Stimulated activated memory B cell treated with anti-CD40 and anti-IgM and Interleukin-4, amounts not matched to agents 10 μg/mL and 1 μg/mL and 100 μg/mL, for 72 hours (primary cell): ENCODE data around the gene SNAPC4.
"Not testable (repeated sequence)": the region's sequence is repeated elsewhere in the genome, so short reads cannot be mapped to it uniquely, and the experiment has no call there.

ENCODE experiments used
- ATAC-seq: fragments of 150-1000 bp; cut with Tn5 transposase; 2 replicates; pipeline ENCODE4 v1.10.0; 2021
- H3K27ac Mint-ChIP-seq: one replicate; pipeline ENCODE4 v1.8.0; 2022; ENCODE audit warnings: mild to moderate bottlenecking, mixed read lengths
- H3K27me3 Mint-ChIP-seq: one replicate; pipeline ENCODE4 v1.8.0; 2022; ENCODE audit warnings: mixed read lengths
- H3K36me3 Mint-ChIP-seq: one replicate; pipeline ENCODE4 v1.8.0; 2022; ENCODE audit warnings: mixed read lengths
- H3K4me1 Mint-ChIP-seq: one replicate; pipeline ENCODE4 v1.8.0; 2022; ENCODE audit warnings: mixed read lengths
- H3K4me3 Mint-ChIP-seq: one replicate; pipeline ENCODE4 v1.8.0; 2022; ENCODE audit warnings: mild to moderate bottlenecking, moderate library complexity, mixed read lengths
- H3K9me3 Mint-ChIP-seq: one replicate; pipeline ENCODE4 v1.8.0; 2022; ENCODE audit warnings: mixed read lengths

The SNAPC4 gene

DNA sequence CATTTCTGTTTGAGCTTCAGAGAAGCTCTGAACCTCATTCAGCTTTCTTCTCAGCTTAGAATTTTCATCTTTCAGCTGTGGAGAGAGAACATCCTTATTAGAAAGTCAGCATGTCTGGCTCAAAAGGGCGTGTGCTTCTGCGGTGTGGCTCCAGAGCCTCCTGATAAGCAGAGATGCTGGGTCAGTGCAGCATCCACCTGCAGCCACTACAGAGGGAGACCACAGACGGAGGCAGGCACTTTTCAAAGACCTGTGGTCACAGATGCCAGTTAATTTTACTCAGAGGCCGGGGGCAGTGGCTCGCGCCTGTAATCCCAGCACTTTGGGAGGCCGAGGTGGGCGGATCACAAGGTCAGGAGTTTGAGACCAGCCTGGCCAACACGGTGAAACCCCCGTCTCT, 5.9 kb upstream of the SNAPC4 start:
- not testable (repeated sequence) for H3K9me3 Mint-ChIP-seq, H3K27ac Mint-ChIP-seq, H3K27me3 Mint-ChIP-seq, ATAC-seq, H3K4me3 Mint-ChIP-seq
- H3K36me3 Mint-ChIP-seq = peaks cover 36% of the 10 kb centered on the region
- peaks cover 63% of the 10 kb centered on the region for H3K4me1 Mint-ChIP-seq

DNA sequence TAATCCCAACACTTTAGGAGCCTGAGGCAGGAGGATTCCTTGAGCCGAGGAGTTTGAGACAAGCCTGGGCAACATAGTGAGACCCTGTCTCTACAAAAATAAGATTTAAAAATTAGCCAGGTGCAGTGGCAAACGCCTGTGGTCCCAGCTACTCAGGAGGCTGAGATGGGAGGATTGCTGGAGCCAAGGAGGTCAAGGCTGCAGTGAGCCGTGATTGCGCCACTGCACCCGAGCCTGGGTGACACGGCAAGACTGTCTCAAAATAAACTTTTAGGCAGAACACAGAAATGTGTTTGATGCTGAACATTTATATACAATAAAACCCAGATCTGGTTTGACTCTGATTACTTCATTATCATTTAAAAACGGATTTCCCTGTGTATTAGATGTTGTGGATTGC, 5.5 kb upstream of the SNAPC4 start:
- Mint-ChIP-seq H3K36me3 (peaks cover 36% of the 10 kb centered on the region), H3K27me3 (no peaks in the 10 kb centered on the region), H3K27ac (peak overlapping the region; percentile 86), H3K9me3 (no peaks in the 10 kb centered on the region), H3K4me1 (peaks cover 66% of the 10 kb centered on the region), H3K4me3 (no peak overlapping the region)
- ATAC-seq = no peak

DNA sequence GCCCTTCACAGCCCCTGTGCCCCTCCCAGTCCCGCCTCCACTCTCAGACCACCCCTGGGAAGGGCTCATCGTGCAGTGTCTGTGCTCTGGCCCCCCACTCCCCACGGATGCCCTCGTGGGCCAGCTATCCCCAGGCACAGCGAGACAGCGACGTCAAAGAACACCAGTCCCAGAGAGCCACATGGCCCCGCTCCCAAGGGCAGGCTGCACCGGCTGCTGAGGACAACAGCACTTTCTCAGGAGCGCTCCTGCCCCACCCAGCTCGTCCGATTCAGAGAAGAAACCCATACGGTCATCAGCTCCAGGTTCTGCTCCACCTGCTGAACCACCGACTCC, 4.8 kb upstream of the SNAPC4 start:
- Mint-ChIP-seq H3K27ac (peak overlapping the region; percentile 86), H3K9me3 (no peaks in the 10 kb centered on the region), H3K36me3 (peaks cover 36% of the 10 kb centered on the region), H3K4me1 (peaks cover 66% of the 10 kb centered on the region), H3K27me3 (no peaks in the 10 kb centered on the region), H3K4me3 (peak overlapping the region; percentile 17)
- no peak for ATAC-seq

DNA sequence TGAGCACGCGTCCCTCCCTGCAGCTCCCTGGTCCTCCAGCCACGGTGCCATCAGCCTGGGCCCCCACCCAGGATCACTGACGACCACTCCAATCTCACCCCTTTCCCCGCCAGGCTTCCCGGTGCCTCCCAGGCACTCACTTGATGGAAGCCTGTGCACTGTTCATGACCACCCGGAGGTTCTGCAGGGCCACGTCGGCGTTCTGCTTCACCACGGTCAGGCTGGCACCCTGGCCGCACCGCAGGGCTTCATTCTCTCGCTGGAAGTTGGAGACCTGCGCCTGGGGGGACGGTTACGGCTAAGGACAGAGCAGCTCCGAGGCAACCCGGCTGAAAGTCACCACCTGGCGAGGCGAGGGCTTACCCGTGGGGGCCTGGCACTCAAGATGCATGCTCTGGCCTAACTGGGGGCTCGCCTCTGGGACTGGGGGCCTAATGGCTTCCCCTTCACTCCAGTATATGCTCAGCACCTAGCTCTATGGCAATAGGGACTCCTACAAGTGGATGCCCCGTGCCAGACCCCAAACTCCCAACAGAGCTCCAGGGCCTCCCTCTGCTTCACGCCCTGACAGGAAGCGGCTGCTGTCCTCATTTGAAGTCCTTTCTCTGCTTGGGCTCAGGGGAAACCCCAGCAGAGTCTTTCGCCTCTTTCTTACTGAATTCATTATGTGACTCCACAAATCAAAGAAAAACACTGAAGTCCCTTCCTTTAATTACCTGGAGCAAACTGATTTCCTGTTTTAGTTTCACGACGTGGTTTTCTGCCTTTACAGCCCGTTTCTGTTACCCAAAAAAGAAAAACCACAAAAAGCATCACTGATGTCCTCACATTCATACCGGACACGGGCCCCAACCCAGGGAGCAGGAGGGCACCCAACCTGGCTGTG, 4.2 kb upstream of the SNAPC4 start:
- Mint-ChIP-seq H3K27ac (peak overlapping the region; percentile 86), H3K9me3 (no peaks in the 10 kb centered on the region), H3K27me3 (no peaks in the 10 kb centered on the region), H3K4me1 (peaks cover 63% of the 10 kb centered on the region), H3K4me3 (peak overlapping the region; percentile 17), H3K36me3 (peaks cover 36% of the 10 kb centered on the region)
- ATAC-seq = peak; percentile 40

DNA sequence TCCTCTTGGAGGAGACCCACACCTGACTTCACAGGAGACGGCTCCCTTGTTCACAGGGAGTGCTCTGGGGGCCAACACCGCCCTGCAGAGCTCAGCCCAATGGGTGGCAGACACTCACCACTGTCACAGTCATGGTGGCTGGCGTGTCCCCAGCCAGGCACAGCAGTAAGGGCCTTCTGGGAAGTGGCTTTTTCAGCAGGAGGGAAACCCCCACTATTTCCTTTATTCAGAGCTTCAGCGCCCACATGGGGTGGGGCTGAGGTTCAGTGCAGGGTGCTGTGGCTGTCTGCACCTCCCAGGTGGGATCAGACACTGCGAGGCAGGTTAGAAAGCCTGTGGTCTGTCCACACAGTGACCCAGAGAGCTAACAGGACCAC, 3.6 kb upstream of the SNAPC4 start:
- ATAC-seq = peak; percentile 88
- Mint-ChIP-seq H3K4me1 (peaks cover 63% of the 10 kb centered on the region), H3K27ac (peak overlapping the region; percentile 86), H3K27me3 (no peaks in the 10 kb centered on the region), H3K9me3 (no peaks in the 10 kb centered on the region), H3K4me3 (peak overlapping the region; percentile 17), H3K36me3 (peaks cover 31% of the 10 kb centered on the region)

DNA sequence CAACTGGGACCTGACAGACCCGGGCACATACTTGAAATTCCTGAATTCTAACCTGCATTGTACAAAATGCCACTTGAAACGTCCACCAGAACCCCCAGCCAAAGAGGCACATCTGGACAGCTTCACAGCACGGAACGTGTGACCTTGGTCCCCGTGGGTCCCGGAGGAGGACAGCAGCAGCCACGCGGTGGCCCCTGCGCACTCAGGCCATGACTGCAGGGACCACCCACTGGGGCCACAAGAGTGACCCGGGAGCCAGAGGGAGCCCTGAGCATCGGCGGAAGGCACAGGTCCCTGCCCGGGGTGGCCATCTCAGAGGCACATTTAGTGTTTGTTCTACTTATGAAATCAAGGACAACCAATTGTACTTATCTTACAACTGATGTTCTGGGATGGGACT, 2.1 kb upstream of the SNAPC4 start:
- peaks cover 59% of the 10 kb centered on the region for H3K4me1 Mint-ChIP-seq
- H3K27ac Mint-ChIP-seq = peak overlapping the region; percentile 86
- H3K4me3 Mint-ChIP-seq = no peak overlapping the region
- no peaks in the 10 kb centered on the region for H3K27me3 Mint-ChIP-seq
- H3K36me3 Mint-ChIP-seq = peaks cover 24% of the 10 kb centered on the region
- H3K9me3 Mint-ChIP-seq = no peaks in the 10 kb centered on the region
- no peak for ATAC-seq

DNA sequence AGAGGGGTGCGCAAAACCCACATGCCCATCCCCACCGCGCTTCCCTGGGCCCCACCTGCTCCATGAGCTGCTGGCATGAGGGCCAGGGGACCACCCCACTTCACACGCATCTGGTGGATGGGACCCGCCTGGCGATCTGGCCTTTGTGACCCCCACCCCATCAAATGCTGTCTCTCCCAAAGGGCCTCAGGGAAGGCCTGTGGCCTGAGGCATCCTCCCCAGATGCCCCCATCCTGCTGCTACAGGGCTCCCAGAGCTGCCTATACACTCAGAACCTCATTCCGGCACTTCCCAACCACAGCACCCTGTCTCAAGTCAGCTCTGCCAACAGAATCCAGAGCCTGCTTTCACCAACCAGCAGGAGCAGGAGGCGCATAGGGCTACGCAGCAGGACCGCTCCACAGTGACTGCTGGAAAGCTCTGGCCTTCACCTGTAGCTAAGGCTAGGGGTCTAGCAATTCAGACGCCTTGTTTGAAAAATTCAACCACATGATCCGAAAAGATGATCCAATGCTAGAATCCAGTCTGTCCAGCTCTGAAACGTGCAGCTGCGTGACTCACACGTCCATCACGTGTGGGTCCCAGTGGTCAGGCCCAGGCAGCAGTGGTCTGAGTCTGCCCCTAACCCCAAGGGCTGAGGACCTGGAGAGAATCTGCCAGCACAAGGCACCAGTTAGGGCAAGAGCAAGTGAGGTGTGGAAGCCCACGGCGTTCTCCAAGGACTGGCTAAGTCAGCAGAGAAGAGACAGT, 1.4 kb upstream of the SNAPC4 start:
- H3K9me3 Mint-ChIP-seq = no peaks in the 10 kb centered on the region
- peak overlapping the region; percentile 86 for H3K27ac Mint-ChIP-seq
- H3K36me3 Mint-ChIP-seq = peaks cover 27% of the 10 kb centered on the region
- no peaks in the 10 kb centered on the region for H3K27me3 Mint-ChIP-seq
- H3K4me3 Mint-ChIP-seq = peak overlapping the region; percentile 36
- H3K4me1 Mint-ChIP-seq = peaks cover 62% of the 10 kb centered on the region
- ATAC-seq = no peak

DNA sequence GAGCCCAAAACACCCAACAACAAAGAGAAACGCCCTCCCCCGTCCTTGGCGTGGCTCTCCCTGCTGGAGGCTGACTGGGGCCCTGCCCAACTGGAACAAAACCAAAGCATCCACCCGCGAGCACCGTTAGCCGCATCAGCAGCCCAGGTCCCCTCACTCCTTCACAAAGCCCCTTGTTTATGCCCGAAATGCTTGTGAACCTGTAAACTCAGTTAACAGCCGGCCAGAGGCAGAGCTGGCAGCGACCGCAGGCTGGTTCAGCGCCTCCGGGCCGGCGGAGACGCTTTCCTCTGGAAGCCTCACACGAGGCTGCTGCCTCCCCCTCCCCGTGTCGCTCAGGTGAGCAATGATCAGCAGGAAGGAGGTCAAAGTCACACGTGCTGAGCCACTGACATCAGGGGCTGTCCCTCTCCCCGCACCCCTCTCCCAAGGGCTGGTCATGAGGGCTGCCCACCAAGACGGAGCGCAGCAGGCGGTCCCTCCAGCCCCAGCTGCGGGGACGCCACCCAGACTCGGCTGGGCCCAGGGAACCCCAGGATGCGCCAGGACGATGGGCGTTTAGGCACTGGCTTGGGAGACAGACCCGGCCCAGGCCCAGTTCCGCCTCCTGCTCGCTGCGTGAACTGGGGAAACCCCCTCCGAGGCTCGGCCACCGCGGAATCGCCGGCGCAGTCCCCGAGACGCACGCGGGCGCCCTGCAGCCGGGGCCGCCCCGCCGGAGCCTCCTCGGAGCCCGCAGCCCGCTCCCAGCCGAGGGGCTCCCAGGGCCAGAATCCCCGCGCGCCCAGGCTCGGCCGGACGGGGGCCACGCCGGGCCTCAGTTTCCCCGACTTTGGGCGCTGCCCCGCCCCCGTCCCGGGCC, 563 bp downstream of the SNAPC4 start:
- Mint-ChIP-seq H3K27me3 (no peaks in the 10 kb centered on the region), H3K27ac (peak overlapping the region; percentile 80), H3K4me1 (peaks cover 52% of the 10 kb centered on the region), H3K36me3 (peaks cover 35% of the 10 kb centered on the region), H3K4me3 (peak overlapping the region; percentile 84), H3K9me3 (no peaks in the 10 kb centered on the region)
- peak; percentile 57 for ATAC-seq

DNA sequence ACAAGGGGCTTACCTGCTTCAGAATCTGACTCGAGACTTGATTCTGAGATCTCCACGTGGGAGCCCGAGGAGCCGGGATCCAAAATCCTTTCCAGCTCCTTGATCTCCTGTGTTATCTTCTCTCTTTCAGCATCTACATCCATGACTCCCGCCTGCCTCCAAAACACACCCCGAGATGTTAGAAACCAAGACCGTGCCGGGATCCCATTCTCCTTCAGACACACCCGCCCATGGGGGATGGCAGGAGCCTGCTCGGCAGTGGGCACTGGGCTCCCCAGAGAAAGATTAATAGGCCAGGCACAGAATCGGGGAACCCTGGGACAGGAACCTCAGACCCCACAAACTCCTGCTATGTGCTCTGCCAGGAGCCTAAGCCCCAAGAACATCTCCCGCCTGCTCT, 1.7 kb downstream of the SNAPC4 start:
- Mint-ChIP-seq H3K27me3 (no peaks in the 10 kb centered on the region), H3K4me1 (peaks cover 41% of the 10 kb centered on the region), H3K9me3 (no peaks in the 10 kb centered on the region), H3K27ac (no peak overlapping the region), H3K36me3 (peaks cover 37% of the 10 kb centered on the region), H3K4me3 (peak overlapping the region; percentile 84)
- no peak for ATAC-seq

DNA sequence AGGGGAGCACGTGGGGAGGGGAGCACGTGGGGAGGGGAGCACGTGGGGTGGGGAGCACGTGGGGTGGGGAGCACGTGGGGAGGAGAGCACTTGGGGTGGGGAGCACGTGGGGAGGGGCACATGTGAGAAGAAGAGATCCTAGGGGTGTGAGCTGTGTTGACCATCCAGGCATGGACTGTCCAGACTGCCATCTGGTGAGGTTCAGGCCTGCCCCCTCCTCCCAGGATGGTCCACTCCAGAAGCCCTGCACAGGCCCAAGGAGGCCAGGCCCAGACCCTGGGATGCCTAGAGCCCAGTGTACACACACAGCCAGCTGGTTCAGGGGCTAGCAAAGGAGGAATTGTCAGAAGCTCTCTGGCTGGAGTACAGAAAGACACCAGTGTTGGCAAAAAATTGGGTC, 2.3 kb downstream of the SNAPC4 start:
- no peak overlapping the region for H3K27ac Mint-ChIP-seq
- ATAC-seq = no peak
- no peak overlapping the region for H3K4me3 Mint-ChIP-seq
- H3K4me1 Mint-ChIP-seq = peaks cover 38% of the 10 kb centered on the region
- H3K36me3 Mint-ChIP-seq = peaks cover 38% of the 10 kb centered on the region
- no peaks in the 10 kb centered on the region for H3K27me3 Mint-ChIP-seq
- no peaks in the 10 kb centered on the region for H3K9me3 Mint-ChIP-seq

DNA sequence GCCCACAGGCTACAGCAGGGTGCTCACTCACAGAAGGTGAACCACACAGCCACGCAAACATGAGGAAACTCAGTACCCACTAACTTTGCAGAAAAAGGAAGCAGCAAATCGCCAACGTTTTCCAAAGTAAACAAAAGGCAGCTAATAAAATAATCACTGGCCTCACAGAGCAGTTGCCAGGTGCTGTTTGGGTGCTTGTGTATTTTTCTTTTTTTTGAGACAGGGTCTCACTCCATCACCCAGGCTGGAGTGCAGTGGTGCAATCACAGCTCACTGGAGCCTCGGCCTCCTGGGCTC, 3.8 kb downstream of the SNAPC4 start:
- Mint-ChIP-seq H3K9me3 (no peaks in the 10 kb centered on the region), H3K4me1 (peaks cover 30% of the 10 kb centered on the region), H3K4me3 (no peak overlapping the region), H3K27ac (no peak overlapping the region), H3K36me3 (peaks cover 38% of the 10 kb centered on the region), H3K27me3 (no peaks in the 10 kb centered on the region)
- ATAC-seq = no peak

DNA sequence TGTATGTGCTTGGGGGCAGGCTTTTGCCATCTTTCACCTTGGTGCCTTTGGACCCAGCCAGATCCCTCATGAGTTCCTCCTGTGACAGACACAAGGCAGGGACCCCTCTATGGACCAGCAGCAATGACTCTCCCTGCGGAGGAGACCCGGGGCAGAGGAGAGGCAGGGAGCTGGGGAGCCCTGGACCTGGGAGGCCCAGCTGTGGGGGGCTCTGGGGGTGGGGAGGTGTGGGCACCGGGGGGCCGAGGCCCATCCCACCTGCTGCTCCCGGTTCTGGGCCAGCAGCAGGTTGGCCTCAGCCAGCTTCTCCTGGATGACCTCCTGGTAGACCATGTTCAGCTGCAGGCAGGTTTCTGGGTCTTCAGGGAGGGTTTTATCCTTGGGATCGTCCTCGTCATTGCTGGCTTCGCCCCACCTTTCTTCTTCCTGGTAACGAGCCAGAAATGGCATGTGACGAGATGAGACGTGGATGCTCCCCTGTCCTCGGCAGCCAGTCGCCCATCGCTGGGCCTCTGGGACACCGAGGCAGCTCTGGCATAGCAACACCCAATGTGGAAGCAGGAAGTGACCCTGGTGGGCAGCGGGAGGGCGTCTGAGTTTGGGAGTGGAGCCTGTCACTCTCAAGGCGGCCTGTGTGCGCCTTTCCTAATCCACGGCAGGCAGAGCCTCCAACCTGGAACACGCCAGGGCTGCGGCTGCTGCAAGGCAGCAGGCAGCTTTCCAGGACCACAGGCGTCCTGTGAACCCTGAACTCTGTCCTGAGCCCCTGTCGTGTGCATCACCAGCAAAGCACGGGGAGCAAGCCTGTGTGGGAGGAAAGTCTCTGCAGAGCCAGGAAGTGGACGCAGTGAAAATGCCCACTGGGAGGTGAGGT, 4.4 kb downstream of the SNAPC4 start:
- H3K9me3 Mint-ChIP-seq = no peaks in the 10 kb centered on the region
- ATAC-seq = no peak
- H3K36me3 Mint-ChIP-seq = peaks cover 44% of the 10 kb centered on the region
- H3K4me3 Mint-ChIP-seq = no peak overlapping the region
- H3K27ac Mint-ChIP-seq = no peak overlapping the region
- no peaks in the 10 kb centered on the region for H3K27me3 Mint-ChIP-seq
- H3K4me1 Mint-ChIP-seq = peaks cover 25% of the 10 kb centered on the region

DNA sequence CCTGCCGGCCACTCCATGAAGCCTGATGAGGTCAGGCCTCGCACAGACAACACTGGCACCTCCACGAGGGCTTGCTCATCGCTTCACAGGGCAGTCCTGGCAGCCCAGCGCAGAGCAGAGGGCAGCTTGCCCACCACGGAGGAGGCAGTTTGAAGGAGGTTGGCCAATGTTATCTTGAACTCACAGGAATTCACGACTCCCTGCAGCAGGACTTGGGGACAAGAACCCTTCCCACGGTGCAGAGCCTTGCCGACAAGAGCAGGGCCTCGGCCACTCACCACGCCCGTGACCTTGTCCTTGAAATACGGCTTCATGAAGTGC, 5.0 kb downstream of the SNAPC4 start:
- Mint-ChIP-seq H3K4me3 (no peak overlapping the region), H3K9me3 (no peaks in the 10 kb centered on the region), H3K36me3 (peaks cover 50% of the 10 kb centered on the region), H3K4me1 (peaks cover 21% of the 10 kb centered on the region), H3K27ac (no peak overlapping the region), H3K27me3 (no peaks in the 10 kb centered on the region)
- no peak for ATAC-seq

DNA sequence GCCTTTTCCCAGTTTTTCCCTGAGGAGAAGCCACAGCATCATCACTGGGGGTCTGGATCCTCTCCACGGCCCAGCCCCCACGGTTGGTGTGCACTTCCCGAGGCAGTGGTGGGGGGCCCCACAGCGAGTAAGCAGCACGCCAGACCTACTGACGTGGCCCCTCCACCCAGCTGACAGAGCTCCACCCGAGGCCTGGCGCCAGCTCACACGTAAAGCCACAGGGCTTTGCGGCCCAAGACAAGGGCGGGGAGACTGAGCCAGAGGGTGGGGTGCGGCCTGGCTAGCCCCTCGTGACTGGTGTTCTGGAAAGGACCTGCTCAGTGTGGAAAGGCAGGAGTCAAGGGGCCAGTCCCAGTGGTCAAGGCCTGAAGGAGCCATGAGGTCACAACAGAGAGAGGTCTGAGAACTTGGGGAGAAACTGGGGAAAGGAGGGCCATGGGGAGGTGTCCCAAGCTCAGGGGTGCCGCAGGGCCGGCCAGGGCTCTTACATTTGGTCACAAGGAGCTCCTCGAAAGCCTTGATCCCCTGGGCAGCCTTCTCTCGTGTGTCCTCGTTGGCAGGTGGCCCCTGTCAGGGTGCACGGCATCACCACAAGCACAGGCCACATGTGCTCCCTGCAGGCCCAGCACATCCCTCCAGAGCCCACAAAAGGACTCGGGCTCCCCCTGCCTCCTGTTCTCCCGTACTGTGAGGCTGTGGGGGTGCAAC, 5.5 kb downstream of the SNAPC4 start:
- Mint-ChIP-seq H3K27me3 (no peaks in the 10 kb centered on the region), H3K9me3 (no peaks in the 10 kb centered on the region), H3K27ac (no peak overlapping the region), H3K36me3 (peaks cover 55% of the 10 kb centered on the region), H3K4me3 (no peak overlapping the region), H3K4me1 (peaks cover 21% of the 10 kb centered on the region)
- ATAC-seq = no peak
